Measurements from ENCODE around the gene HOATZ.
A peak's percentile ranks its signal among the peaks of the same experiment; 100 is the strongest.

Gene HOATZ

DNA sequence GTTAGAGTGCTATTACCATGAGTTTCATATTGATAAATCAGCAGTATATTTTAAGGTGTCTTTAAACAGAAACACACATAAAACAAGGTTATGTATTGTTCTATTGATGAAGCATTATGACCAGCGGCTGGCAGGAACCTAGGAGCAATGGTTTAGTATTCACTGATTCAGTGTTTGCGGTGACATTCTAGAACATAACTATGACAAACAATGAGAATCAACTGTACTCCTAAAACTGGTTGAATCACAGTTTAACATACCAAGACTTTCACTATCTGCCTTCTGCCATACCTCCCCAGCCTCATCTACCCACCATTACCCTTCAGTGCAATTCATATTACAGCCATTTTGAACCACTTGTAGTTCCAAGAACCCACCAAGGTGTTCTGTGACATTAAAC is 8.8 kb downstream of the HOATZ start:
- DNase-seq: no peak

DNA sequence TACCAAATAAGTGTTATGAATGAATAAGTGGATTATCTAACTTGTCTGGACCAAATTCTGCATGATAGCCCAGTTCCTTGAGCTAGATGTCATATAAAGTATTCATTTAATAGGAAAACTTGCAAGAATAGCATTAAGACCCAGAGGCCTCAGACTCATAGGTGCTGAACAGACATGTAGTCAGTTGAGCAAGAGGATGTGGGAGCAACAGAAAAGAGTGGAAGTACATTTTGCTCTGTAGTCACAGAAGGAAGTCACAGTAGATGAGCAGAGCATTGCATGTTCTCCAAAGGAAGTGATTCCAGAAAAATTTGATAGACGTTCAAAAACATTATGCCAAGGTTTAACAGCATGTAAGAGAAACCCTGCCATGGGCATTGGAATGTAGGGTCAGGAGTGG is 9.5 kb downstream of the HOATZ start:
- DNase-seq: no peak

DNA sequence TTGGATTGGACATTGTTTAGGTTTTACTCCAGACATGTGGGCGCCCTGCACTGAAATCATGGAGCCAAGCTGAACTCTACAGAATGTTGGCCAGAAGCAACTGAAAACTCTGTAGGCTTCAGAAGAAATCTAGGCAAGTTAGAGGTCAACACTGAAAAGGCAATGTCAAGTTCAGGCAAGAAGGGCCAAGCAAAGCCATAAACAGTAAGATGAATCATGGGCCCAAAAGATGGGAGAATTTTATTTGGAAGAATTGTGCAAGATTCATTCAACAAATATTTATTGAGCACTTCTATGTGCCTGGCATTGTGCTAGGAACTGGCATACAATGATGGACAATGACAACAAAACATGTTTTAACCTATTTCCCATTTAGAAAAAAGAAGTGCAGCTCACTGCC is 10.9 kb downstream of the HOATZ start:
- DNase-seq: no peak

DNA sequence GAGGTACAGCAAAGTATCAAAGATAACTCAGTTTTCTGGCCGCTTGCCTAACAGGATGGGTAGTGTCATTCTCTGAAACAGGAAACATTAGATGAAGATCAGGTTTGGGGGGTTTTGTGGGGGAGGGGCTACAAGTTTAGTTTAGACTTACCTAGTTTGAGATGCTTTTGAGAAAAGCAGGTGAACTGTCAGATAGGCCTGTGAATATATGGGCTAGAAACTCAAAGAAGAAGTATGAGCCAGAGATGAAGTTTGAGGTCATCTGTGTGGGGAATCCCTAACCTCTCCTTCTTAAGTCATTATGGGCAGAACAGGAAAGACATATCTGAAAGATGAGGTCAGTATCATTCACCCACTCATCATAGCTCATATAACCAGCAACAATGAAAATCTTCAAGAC is 11.9 kb downstream of the HOATZ start:
- no peak for DNase-seq

DNA sequence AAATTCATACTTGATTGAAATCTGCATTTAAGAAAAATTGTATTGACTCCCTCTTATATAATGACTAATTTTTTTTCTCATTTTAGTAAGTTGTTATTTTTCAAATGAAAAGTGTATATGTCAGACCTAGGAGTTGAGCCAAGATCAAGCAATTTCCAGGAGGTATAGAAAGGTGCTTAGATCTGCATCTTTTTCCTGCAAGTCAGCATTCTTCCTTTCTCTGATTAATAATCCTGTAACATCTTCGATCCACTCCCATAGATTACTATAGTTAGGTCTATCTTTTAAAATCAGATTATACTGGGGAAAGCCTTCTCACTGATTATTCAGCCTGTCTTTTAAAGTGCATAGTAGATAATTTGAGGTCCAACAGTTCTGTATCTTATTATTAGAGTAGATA is 12.7 kb downstream of the HOATZ start:
- no peak for DNase-seq

DNA sequence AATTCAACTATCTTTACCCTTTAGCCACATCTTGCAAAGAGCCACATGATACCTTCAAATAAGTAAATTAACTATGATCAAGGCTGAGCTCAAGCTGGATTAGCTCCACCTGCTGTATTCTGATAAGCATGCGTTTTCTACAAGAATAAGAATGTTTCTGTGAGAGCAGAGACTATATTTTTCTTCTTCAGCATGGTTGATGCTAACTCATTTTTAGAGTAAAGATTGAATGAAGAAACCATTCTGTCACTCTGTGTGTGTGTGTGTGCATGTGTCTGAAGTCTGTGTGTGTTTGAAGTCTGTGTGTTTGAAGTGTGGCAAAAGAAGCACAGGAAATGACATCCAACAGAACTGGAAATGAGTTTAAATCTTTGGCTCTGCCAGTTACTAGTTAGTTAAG is 14.0 kb downstream of the HOATZ start:
- no peak for DNase-seq

DNA sequence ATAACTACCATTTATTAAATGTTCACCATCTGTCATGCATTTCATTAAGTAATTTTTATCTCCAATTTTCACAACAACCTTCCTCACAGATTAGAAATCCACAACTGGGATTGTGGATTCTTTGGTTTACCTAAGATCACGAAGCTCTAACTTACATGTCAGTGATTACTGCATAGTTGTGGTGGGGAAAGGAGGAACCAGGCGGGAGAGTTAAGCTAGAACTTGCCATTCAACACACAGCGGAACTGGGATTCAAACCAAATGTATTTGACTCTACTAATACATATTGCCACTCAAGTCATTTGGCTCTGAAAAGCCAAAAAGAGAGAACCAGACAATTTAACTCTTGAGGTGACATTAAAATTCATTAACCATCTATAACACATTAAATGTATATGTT is 15.5 kb downstream of the HOATZ start:
- DNase-seq: no peak

DNA sequence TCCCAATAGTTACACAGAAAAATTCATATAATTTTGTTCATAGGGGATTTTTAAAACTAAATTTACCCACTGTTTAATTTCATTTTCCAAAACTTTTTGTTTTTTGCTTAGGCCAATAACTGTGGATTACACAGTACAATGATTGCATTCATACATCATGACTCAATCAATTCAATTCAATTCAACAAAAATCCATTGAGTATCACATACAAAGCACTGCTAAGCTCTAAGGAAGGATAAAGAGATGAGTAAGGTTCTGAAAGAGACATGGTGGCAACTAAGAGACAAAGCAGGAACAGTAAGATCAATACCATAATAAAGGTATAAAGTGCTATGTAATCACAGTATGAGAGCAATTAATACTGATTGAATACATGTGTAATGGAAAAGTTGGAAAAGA is 16.6 kb downstream of the HOATZ start:
- no peak for DNase-seq

DNA sequence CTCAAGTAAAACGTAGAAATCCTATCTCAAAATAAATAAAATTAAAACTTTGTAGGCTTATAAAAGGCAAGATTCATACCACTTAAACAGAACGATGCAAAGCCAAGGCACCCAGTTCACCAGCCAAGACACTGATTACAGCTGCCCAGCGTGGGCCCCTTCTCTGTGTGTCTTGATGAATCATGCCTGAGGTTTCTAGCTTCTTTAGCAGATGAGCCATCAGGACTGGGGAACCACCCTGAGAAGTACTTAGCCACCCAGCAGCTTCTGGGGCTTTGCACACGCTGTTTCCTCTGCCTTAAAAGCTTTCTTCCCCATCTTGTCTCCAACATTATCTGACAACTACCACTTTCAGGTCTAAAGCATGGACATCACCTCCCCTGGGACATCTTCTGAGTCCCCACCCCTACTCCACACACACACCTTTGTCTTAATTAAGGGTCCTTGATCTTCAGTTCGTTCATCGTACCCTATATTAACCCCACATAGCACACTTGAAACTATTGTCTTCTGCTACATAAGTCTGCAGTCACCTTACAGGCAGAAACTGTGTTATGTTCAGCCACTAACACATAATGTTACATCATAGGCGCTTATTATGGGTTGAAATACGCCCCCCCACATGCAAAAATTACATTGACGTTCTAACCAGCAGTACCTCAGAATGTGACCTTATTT is 17.2 kb downstream of the HOATZ start:
- DNase-seq: peak; percentile 31

DNA sequence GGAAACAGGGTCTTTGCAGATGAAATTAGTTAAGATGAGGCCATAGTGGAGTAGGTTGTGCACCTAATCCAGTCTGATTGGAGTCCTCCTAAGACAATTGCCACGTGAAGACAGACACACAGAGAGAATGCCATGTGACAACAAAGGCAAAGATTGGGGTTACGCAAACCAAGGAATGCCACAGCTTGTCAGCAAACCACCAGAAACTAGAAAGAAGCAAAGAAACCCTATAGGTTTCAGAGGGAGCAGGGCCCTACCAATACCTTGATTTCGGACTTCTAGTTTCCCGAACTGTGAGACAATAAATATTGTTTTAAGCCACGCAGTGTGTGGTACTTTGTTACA is 17.8 kb downstream of the HOATZ start:
- DNase-seq: no peak

DNA sequence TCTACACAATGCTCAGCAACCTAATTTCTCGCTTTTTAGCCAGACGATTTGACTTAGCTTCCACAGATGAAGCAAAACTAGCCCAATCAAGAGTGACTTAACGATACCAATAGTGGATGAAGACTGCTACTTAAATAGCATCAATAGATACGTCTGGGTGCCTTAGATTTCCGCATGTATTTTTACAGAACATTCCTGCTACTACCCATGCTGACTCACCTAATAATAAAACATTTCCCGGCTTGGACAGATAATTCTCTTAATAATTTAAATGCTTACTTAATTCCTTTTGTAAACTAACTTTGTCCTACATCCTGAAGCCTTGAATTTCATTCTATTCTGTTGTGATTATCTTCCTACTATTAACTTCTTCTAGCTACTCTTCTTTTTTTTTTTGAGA is 20.7 kb downstream of the HOATZ start:
- no peak for DNase-seq

DNA sequence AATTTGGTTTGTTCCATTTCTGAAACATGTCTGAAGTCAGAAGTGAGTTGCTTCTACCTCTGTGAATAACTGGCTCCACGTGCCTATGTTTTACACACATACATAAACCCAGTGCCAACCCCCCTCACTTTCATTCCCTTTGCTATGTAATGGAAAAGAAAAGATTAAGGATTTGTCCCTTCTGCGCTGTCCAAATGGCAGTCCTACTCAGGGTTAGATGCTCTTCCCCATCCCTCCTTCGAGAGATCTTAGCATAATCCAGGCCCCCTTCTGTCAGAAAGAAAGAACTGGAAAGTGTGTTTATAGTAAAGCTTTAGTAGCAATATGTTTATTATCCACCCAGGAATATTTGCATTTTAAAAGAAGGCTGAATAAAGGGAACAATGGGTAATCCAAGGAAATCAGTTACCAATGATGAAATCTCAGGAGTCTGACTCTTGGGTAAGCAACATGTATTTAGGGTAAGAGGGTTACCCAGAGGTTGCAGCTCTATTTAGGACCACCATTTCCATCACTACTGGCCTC is 22.8 kb downstream of the HOATZ start:
- DNase-seq: no peak

DNA sequence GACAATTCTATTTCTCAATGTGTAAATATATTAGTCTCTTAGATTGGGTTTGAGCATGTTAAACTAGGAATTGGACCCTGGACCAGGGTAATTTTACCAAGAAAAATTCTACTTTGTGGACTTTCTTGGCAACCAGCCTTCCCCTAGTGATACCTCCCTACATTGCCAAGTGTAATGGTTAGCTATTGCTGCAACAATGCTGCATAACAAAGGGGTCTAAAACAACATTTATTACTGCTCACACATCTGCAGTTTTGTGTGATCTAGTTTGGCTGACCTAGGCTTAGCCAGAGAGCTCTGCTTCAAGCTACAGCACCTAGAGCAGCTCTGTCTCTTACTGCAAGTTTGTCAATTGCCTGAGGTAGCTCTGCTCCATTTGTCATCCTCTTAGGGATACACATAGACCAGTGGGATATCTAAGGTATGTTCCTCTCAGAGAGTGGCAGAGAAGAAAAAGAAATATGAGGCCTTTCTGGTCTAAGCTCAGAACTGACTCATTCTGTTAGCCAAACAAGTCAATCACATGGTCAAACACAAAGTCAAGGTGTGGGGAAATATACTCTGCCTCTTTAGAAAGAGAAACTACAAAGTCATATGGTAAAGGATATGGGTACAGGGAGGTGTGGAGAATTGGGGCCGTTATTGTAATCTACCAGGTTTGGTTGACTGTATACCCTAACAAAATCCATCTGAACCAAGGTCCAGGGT is 24.0 kb downstream of the HOATZ start:
- DNase-seq: no peak

DNA sequence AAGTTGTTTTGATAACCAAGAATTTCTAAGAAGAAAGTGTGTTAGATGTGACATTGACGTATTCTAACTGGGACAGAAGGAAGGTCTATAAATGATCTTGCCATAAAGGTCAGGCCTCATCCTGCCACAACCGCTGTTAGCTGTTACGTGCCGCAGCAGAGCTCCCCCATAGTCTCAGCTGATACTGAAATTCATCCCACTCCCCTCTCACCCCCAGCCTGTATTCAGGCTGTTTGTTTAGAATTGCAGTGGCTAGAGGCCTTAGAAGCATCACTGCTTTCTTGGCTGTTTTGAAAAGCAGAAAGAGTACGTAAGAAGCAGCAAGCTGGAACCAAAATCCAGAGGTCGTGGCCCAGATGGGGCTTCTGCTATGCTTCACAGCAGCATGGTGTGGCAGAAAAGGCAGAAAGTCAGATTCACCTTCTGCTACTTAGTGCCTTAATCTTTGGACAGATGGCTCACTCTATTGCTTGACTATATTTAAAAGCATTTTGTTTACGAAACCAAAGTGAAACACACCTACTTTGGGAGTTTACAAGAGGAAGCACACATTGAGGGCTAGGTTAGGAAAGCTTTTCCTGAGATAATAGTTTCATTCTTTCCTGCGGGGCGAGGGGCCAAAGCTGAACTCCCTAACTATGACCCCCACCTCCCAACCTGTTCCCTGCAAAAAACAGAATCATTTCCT is 25.0 kb downstream of the HOATZ start:
- DNase-seq: no peak

DNA sequence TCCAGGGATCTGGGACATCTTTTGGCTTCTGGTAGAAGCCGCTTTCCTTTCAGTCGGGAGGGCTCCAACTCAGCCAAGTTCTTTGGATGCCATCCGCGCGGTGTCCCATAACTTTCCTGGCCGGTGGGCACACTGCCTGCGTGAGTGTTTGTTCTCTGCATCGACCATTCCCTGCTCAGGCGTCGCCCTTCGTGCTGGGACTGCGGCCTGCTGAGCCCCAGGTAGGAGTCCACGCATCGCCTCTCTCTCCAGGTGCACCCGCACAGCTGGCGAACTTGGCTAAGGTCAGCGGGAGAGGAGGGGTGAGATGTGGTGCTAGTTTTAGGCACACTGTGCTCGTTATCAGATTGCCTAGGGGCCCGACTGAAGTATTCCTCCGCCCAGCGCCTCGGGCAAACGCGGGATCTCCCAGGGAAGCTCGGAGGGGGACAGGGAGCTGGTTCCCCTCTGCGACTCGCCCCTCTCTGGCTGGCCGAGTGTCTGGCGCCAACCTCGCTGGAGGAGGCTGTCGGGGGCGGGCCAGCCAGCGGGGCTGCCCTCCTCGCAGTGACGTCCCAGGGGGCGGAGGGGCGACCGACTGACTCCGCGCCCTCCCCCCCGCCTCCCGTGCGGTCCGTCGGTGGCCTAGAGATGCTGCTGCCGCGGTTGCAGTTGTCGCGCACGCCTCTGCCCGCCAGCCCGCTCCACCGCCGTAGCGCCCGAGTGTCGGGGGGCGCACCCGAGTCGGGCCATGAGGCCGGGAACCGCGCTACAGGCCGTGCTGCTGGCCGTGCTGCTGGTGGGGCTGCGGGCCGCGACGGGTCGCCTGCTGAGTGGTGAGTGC is 25.7 kb downstream of the HOATZ start, which contains the start of gene LAYN:
Gene LAYN, plus strand, starts transcription at position 607 of the 823 bp plus-strand sequence. Its CDS starts 124 bp downstream, at position 731.
- DNase-seq: no peak

DNA sequence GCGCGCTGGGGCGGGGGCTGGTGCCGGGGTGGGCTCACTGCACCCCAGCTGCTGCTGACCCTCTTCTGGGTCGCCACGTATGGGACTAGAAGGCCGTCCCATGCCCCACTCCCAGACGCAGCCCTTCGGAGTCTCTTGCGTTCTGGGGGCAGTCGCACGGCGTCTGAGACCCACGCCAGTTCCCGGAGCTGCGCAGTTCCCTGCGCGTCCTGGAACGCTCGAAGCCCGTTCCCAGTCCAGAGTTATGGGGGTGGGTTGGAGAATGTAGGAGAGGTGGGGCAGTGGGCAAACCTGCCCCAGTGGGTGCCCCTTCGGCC is 26.3 kb downstream of the HOATZ start:
- no peak for DNase-seq

DNA sequence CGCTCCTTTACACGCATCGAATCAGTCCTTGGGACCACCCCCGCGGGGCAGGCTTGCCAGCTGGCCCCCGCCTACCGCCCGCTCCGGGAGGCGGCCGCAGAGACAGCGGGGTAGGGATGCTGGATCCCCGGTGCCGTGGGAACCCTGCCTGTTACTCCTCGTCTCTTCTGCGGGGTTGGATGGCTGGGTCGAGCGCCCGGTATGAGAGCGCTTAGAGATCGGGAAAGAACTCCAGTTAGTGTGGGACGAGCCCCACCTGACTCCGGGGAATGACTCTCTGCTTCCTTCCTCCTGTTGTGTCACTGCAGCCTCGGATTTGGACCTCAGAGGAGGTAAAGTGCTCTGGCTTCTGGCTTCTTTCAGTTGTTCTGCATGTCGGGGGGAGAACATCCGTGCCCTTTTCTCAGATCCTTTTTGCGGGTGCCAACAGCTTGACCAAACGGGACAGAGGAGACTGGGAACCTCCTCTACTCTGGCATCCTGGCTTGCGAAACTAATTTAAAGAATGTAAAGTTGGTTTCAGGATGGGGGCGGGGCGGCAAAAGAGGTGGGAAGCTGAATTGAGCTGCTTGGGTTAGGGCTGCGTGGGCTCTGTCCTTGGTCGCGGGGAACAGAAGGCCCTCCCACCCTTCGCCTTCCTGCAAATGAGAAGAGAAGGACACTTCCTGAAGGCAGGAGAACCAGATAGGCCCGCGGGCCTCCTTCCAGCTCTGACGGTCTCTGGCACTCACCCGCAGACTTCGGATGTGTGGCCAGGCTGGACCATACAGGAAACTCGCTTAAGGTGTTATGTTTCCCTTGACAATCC is 26.9 kb downstream of the HOATZ start:
- DNase-seq: no peak

DNA sequence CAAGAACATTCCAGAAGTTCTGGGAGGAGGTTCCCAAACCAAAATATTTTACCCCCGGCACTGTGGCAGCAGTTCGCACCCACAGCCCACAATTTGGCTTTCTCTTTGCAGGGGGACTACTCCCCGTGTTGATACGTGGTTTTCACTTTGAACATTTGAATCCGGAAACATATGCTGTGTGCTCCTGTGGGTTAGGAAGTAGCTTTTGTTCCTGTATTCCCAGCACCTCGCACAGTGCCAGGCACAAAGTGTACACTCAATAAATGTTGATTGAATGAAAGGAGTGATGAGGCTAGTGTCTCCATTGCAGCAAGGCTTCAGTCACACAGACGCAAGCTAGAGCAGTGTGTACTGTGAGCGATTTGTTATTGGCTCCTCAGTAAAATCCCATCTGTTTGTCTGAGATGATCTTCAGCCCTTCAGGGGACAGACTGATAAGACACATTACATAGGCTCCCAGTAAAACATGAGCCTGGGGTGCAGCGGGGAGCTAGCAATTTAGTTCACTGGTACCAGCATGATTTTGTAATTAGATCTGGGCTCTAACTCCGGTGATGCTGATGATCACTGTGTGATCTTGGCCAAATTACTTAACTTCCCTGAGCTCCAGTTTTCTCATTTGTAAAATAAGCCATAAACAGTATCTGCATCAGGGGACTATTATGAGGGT is 28.2 kb downstream of the HOATZ start:
- no peak for DNase-seq

DNA sequence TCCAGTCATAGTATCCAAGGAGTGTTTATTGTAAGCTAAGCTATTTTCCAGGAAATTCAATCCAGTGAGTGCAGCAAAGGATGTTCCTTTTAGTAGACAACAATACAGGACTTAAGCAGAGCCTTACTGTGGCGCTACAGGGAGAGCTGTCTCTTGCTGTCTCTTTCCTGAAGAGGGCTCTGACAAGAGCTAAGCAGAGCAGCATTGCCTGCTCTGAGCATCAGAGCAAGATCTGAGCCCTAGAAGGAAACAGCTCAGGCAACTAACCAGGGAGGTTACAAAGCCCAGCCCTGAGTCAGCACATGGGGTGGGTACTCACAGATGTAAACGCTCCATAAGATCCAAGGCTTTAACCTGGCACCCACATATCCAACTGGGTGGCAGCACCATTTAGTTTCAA is 33.9 kb downstream of the HOATZ start:
- no peak for DNase-seq

DNA sequence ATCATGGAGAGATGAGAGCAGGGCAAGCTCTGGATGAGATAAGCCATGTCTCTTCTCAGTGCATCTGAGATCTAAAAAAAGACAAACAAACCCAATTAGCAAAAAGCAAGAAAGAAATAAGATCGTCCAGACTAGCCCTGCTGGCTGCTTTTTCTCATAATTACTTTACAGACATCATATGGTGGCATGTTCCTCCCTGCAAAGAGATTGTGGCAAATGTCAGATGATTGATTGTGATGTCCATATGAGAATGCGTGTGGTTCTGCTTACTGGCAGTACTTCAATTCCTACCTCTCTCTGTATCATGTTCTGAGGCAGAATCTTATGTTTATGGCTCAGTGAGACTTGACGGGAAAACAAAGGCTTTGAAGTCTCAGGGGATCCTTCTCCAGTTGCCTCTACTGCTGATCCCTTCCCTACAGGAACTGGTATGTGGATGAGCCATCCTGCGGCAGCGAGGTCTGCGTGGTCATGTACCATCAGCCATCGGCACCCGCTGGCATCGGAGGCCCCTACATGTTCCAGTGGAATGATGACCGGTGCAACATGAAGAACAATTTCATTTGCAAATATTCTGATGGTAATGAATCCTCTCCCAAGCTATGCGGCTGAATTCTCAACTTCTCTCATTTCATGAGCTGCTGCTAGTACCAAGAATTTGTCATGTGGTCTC is 34.8 kb downstream of the HOATZ start:
- DNase-seq: no peak

DNA sequence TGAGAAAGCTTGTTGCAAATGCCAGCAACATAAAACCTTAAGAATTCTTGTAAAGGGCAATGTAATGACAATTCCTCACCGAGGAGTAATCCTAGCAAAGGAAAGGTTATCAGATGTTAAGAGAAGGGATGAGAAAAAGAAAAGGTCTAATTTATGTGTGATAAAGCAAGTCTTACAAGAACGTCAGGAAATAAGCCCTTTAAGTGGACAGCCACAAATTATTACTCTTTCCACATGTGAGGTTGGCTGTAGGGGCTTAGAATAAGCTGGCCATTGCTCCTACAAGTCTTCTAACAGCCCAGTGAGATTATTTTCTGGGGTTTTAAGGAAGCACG is 35.3 kb downstream of the HOATZ start:
- DNase-seq: no peak

Data from GDM1 (cell line).